WI38 (cell line): Measurements from ENCODE around the gene PSORS1C2.

Experiments used
- H3K4me3 ChIP-seq: 2 replicates; pipeline ENCODE4 v1.5.1; 2011; ENCODE audit warnings: low read depth, mild to moderate bottlenecking, control low read depth, low read length
- TF ChIP-seq, protein P1 (sequence below): IDR thresholded peaks from 2 replicates; pipeline ENCODE4 v1.5.1; 2012; ENCODE audit warnings: low read depth, mild to moderate bottlenecking, control low read depth, low read length

The PSORS1C2 gene

DNA sequence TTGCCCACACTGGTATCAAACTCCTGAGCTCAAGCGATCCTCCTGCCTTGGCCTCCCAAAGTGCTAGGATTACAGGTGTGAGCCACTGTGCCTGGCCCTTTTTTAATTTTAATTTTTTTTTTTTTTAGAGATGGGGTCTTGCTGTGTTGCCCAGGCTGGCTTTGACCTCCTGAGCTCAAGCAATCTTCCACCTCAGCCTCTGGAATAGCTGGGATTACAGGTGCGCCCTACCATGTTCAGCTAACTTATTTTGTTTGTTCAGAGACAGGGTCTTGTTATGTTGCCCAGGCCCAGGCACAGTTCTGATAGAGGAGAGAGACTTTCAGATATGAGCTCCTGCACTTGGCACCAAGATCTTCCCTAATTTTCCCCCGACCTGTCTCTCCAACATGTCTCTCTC, 8.1 kb downstream of the PSORS1C2 start:
- TF ChIP-seq, protein P1, sequence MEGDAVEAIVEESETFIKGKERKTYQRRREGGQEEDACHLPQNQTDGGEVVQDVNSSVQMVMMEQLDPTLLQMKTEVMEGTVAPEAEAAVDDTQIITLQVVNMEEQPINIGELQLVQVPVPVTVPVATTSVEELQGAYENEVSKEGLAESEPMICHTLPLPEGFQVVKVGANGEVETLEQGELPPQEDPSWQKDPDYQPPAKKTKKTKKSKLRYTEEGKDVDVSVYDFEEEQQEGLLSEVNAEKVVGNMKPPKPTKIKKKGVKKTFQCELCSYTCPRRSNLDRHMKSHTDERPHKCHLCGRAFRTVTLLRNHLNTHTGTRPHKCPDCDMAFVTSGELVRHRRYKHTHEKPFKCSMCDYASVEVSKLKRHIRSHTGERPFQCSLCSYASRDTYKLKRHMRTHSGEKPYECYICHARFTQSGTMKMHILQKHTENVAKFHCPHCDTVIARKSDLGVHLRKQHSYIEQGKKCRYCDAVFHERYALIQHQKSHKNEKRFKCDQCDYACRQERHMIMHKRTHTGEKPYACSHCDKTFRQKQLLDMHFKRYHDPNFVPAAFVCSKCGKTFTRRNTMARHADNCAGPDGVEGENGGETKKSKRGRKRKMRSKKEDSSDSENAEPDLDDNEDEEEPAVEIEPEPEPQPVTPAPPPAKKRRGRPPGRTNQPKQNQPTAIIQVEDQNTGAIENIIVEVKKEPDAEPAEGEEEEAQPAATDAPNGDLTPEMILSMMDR, result no peak
- no peak overlapping the region for H3K4me3 ChIP-seq

- no peak overlapping the region for H3K4me3 ChIP-seq
- TF ChIP-seq, protein P1, result no peak
Measured at GRCh38 chr6:31129130-31129529, 9.7 kb downstream of the PSORS1C2 start.

GRCh38 chr6:31128093-31128676, 10.7 kb downstream of the PSORS1C2 start:
- TF ChIP-seq, protein P1, result peak; percentile 95
- no peak overlapping the region for H3K4me3 ChIP-seq

DNA sequence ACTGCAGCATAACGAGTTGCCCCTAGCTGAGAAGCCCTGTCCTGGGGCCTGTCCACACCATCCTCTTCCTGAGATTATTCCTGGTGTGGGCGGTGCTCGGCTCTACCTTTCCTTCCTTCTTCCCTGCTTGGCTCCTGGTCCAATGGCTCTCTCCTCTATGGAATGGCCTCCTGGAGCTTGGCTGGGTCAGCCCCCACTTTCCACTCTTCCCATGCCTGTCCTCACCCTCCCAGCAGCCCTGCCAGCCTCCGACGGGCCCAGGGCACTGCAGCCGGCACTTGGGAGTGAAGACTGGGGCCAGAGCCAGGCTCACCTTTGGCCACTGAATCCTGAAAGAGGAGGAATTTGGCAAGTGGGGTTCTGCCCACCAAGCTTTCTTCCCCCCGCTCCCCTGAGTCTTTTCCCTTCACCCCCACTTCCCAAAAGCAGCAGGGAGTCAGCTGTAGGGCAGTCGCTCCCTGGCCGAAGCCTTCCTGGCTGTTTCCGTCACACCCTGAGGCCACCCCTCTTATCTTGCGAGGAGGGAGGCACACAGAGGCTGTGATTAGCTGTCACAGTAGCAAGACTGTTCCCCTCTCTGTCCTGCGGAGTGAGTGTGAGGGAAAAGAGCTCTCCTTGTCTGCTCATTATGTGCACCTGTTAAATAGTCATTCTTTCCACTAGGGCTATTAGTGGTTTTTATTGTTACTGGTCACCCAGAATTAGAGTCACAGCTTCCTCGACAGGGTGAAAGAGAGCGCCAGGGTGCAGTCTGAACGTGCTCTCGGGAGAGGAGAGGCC, 12.3 kb downstream of the PSORS1C2 start:
- TF ChIP-seq, protein P1, result no peak
- H3K4me3 ChIP-seq, result no peak overlapping the region

GRCh38 chr6:31125586-31126363, 13.1 kb downstream of the PSORS1C2 start:
- H3K4me3 ChIP-seq, result no peak overlapping the region
- TF ChIP-seq, protein P1, result no peak

DNA sequence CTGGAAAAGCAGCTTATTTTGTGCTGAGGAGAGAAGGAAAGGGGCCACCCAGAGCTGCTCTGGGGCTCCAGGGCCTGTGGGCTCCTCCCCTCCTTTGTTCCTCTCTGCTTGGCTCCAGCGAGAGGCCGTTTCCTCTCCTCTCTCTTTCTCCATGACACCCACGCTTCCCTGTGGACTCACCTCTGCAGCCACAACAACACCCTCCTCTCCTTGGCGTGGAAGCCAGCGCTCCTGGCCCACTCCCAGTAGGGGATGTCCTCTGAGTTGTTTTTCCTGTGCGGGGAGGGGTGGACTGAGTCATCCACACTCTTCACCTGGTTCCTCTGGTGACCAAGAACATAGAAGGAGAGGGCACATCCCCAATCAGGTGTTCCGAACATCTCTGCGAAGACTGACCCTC, 13.7 kb downstream of the PSORS1C2 start:
- no peak overlapping the region for H3K4me3 ChIP-seq
- TF ChIP-seq, protein P1, result no peak
